Kidney (tissue), 14 donors: ENCODE measurements around the gene CLEC2B. TPM values are rescaled to one million over a fixed set of nuclear protein-coding genes. Genes with fewer than 3 reads are reported as not detected.
A peak's percentile ranks its signal among the peaks of the same experiment; 100 is the strongest.

Experiments
- DNase-seq, 5 donors: peaks; one replicate each; pipeline ENCODE4 v3.0.0-alpha.2; 2013 to 2020
- FAIRE-seq: peaks from 2 replicates; lab custom pipeline; 2012; peaks lifted over from hg19 to GRCh38; lab: Jason Lieb, UNC
- H3K27ac ChIP-seq, 2 donors: one replicate each; pipeline ENCODE4 v1.7.0; 2013; ENCODE audit warnings: low read depth in 2 of 2, low read length in 2 of 2, inconsistent platforms in 1 of 2
- H3K27me3 ChIP-seq: one replicate; pipeline ENCODE4 v1.7.1; 2013; ENCODE audit warnings: low read length, inconsistent platforms; ENCODE audit not compliant: control insufficient read depth, insufficient read depth
- H3K36me3 ChIP-seq, 3 donors: one replicate each; pipeline versions ENCODE4 v1.7.0 to v1.7.1; 2013; ENCODE audit warnings: low read length in 3 of 3, control low read depth in 1 of 3, inconsistent platforms in 1 of 3; ENCODE audit not compliant: insufficient read depth in 3 of 3, control insufficient read depth in 2 of 3
- H3K4me1 ChIP-seq, 3 donors: one replicate each; pipeline versions ENCODE4 v1.7.0 to v1.7.1; 2013; ENCODE audit warnings: low read length in 3 of 3, inconsistent platforms in 1 of 3, low read depth in 1 of 3; ENCODE audit not compliant: control insufficient read depth in 2 of 3, insufficient read depth in 2 of 3
- H3K4me3 ChIP-seq, 3 donors: one replicate each; pipeline versions ENCODE4 v1.7.0 to v1.8.1; 2013; ENCODE audit warnings: low read length in 3 of 3, control low read depth in 1 of 3, inconsistent platforms in 1 of 3
- H3K9ac ChIP-seq, 3 donors: one replicate each; pipeline versions ENCODE4 v1.7.0 to v1.7.1; 2013; ENCODE audit warnings: low read length in 3 of 3, control low read depth in 1 of 3, inconsistent platforms in 1 of 3
- H3K9me3 ChIP-seq, 3 donors: one replicate each; pipeline versions ENCODE4 v1.7.0 to v1.7.1; 2013; ENCODE audit warnings: low read length in 3 of 3, control low read depth in 1 of 3, inconsistent platforms in 1 of 3; ENCODE audit not compliant: control insufficient read depth in 2 of 3, insufficient read depth in 1 of 3
- CTCF ChIP-seq: IDR thresholded peaks from 3 replicates; pipeline ENCODE4 v1.5.1; 2012; ENCODE audit warnings: mild to moderate bottlenecking, moderate library complexity, borderline replicate concordance; ENCODE audit not compliant: insufficient read depth; ENCODE audit errors: extremely low read depth
- intact Hi-C: fragments of 100-400 bp; cut with DNase I; formaldehyde crosslinking; loops from one replicate; pipeline ENCODE4 v1.11.1; 2022
- polyA plus RNA-seq: library from polyadenylated mRNA; stranded (reverse); fragments of 350-450 nt; fragmentation: Illumina TruSeq; extraction: RNeasy Lipid Tissue Mini Kit (QIAGEN cat#74804); gene quantifications from one replicate; pipeline ENCODE4 v1.2.3, GENCODE V29; 2014; ENCODE audit warnings: low read depth, low replicate concordance; ENCODE audit not compliant: insufficient read depth
- total RNA-seq: library from RNA; stranded (reverse); fragmentation: NEBNext Ultra II Directional; extraction: Animal tissue kit (Norgen Biotek cat#: 25700); gene quantifications from one replicate; pipeline ENCODE4 v1.2.1, GENCODE V29; 2021
- donor health status: control.
- donor health status: control.
- donor health status: control.
- donor health status: control.
- donor health status: control.
- donor health status: DM: yes; HTN: yes; CAD: no.
- donor health status: Normal renal cell carcinoma (clear cell type).

Gene CLEC2B
- total and polyA plus RNA-seq, 2 donors from 2014 or later = 7.0 to 11.8 TPM

- Histone ChIP-seq H3K4me3 (no peak overlapping the region), H3K9ac (no peak overlapping the region), H3K27me3 (no peaks in the 10 kb centered on the region), H3K4me1 (no peaks in the 10 kb centered on the region), H3K36me3 (no peaks in the 10 kb centered on the region), H3K9me3 (no peaks in the 10 kb centered on the region), H3K27ac (no peak overlapping the region)
- intact Hi-C loops = no loop called here
- FAIRE-seq (no peak), DNase-seq (no peak)
- TF ChIP-seq CTCF = no peak
Observed at GRCh38 chr12:9843407-9843806, 25.7 kb downstream of the CLEC2B start.

- FAIRE-seq = no peak
- no peak overlapping the region for H3K27ac ChIP-seq
- intact Hi-C loops = no loop called here
- no peaks in the 10 kb centered on the region for H3K27me3 ChIP-seq
- no peak for DNase-seq
- H3K9ac ChIP-seq = no peak overlapping the region
- H3K36me3 ChIP-seq = no peaks in the 10 kb centered on the region
- TF ChIP-seq CTCF = no peak
- no peaks in the 10 kb centered on the region for H3K9me3 ChIP-seq
- H3K4me1 ChIP-seq = no peaks in the 10 kb centered on the region
- H3K4me3 ChIP-seq = no peak overlapping the region
Observed at GRCh38 chr12:9831720-9832119, 37.4 kb downstream of the CLEC2B start.

GRCh38 chr12:9829982-9830381 lies 39.2 kb downstream of the CLEC2B start:
- FAIRE-seq (peak; percentile 8), DNase-seq (no peak)
- H3K27ac ChIP-seq = no peak overlapping the region
- TF ChIP-seq CTCF = no peak
- H3K9me3 ChIP-seq = no peaks in the 10 kb centered on the region
- H3K36me3 ChIP-seq = no peaks in the 10 kb centered on the region
- H3K4me1 ChIP-seq = no peaks in the 10 kb centered on the region
- no peak overlapping the region for H3K9ac ChIP-seq
- H3K27me3 ChIP-seq = no peaks in the 10 kb centered on the region
- intact Hi-C loops = no loop called here
- H3K4me3 ChIP-seq = no peak overlapping the region

- TF ChIP-seq CTCF = no peak
- H3K27ac ChIP-seq = no peak overlapping the region
- H3K27me3 ChIP-seq = no peaks in the 10 kb centered on the region
- FAIRE-seq (no peak), DNase-seq (no peak)
- no peaks in the 10 kb centered on the region for H3K9me3 ChIP-seq
- no peak overlapping the region for H3K4me3 ChIP-seq
- intact Hi-C loops = no loop called here
- no peaks in the 10 kb centered on the region for H3K4me1 ChIP-seq
- no peaks in the 10 kb centered on the region for H3K36me3 ChIP-seq
- H3K9ac ChIP-seq = no peak overlapping the region
Observed at GRCh38 chr12:9829483-9829882, 39.7 kb downstream of the CLEC2B start.
